ENCODE data around the gene SECTM1.

Gene SECTM1

DNA sequence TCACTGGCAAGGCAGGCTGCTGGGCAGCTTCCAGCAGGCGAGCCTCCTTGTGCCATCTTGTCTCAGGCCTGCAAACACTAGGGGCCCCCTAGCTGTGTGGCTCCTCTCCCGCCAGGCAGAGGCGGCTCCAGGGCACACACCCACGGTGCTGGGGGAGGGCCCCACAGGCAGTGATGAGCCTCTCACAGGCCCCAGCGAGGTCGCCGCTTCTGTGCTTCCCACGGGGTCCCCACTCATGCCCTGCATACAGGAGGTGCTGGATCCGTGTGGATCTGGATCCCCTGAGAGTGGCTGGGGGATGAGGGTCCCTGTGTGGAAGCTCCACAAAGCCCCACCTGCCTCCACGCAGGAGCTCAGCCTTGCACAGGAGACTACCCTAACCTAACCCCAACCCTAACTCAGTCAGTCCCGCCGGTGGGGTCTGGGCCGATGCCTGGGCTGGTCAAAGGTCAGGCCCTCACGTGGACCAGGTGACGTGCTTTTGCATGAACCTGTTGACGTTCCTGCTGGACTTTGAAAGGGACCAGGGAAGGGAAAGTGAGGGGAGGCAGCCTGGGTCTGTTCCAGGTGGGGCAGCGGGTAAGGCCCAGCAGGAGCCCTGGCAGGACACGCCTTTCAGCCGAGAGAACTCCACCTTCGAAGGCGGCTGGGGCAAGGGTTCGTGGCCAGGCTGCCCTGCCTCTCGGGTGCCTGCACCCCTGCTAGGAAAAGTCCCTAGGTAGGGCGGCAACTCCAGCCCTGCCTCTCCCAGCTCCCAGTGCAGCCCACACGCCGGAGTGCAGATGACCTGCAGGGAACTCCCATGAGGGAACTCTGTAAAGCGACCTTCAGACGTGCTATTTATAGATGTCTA, 5.2 kb downstream of the SECTM1 start:
- no peak for DNase-seq (ENCODE audit: low spot score)

DNA sequence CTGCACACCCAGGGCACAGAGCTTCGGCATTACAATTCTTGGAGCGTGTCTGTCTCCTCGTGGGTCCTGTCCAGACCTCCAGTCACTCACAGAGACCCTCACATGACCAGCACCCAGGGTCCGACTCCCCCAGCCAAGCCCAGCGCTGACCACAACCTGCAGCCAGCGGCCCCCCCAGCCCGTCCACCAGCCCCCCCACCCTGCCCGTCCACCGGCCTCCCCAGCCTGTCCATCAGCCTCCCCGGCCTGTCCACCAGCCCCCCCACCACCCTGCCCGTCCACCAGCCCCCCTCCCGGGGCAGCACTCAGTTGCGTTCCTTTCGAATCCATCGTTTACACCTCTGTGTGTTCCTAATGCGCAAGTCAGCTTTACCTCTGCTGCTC, 5.8 kb downstream of the SECTM1 start:
- no peak for DNase-seq (ENCODE audit: low spot score)

DNA sequence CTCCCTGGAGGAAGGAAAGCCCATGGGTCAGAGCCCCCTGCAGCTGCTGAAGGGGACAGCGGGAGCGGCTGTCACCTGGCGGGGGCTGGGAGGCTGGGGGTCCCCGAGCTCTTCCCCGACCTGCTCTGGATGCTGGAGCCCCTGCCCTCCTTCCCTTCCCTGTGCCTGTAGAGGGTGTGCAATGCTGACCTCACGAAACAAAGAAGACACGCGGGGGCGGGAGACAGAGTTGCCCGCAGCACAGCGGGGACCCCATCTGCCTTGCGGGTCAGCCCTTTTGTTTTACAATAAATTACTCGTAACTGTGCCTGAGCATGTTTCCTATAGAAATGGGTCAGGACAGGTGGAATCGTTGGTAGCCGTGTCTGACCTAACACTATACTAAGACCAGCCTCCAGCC, 6.3 kb downstream of the SECTM1 start:
- no peak for DNase-seq (ENCODE audit: low spot score)

DNA sequence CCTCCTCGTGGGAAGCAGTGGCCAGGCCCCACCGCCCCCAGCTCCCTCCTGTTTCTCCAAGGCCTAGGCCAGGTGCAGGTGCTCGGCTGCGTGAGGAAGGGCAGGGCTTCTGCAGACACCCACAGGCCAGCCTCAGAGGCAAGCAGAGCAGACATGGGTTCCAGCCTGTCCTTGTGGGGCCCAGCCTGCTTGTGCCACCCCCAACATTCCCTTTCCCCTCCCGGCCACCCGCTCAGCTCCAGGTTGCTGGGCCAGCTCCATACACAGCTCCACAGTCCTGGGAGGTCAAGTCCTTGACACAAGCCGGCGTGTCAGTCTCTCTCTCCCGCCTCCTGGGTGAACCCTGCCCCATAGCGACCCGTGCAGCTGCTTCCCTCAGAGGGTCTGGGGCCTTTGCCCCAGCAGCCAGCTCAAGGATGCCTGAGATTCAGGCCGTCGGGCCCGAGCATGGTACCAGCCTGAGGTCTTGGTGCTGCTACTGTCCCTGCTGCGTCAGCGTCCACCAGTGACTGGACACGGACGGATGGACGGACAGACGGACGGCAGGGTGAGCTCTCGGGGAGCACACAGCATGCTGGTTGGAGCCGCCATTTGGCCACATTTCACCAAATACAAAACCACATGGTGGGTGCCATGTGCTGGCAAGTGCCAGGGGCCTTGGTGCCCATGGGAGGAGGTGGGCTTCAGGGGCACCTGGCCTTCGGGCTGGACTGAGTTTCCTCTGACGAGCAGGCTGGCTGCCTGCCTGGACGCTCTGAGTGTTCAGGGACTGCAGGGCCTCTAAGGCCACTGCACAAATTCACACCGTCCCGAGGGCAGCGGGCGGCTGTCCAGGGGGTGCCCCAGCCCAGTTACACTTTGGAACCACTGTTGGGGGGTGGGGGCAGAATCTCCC, 8.0 kb downstream of the SECTM1 start:
- DNase-seq (ENCODE audit: low spot score): no peak

DNA sequence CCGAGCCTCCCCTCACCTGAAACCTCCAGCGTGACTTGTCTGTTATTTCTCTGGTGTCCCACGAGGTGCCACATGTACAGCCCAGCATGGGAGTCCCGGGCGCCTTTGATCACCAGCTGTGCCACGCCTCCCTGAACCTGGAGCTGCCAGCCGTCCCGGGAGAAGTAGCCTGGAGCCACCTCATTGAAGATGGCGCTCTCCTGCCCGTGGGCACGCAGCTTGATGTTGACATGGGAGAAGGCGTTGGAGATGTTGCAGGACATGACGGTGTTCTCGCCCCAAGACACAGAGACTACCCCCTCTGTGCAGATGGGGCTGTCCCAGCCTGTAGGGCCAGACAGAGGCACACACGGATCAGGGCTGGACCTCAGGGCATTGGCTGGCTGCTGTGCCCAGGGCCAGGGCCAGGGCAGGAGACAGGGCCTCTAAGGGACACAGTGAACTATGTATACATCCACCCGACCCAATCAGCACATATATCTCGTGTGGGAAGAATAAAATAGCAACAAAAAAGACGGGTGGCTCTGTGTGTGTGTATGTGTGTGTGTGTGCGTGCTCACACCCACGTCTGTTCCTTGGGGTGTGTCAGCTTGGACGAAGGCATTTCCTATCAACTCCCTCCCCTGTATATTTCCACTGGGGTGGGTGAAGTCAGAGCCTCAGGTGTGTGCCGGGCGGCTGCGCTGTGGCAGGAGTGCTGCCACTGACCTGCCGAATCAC, 8.8 kb downstream of the SECTM1 start:
- DNase-seq (ENCODE audit: low spot score): no peak

DNA sequence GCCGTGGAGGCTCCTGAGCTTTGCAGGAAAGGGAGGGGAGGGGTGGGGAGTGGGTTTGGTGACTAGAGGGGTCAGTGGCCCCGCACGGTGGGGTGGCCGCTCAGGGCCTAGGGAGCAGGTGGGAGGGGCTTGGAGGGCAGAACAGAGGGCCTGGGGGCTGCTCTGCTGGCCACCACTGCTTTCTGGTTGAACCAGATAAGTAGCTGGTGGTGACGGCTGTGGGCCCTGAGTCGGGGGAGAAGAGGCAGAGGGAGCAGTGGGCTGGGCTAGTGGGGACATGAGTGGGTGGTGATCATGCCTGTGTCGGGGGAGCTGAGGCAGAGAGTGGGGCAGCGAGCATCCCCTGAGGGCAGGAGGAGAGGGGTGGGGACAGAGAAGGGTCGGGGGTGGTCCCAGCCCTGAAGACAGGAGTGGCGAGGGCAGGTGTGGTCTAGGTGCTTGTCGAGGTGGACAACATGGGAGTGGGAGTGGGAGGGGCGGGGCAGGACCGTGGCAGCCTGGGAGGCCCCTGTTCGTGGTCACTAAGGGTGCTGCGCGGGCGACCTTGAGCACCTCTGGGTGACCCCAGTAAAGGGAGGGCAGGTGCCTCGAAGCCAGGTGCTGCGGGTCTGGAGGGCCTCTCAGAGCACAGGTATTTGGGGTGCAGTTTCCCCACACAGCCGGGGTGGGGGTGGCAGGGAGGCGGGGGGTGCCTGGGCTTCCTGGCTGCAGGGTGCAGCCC, 9.9 kb downstream of the SECTM1 start:
- DNase-seq (ENCODE audit: low spot score): no peak

DNA sequence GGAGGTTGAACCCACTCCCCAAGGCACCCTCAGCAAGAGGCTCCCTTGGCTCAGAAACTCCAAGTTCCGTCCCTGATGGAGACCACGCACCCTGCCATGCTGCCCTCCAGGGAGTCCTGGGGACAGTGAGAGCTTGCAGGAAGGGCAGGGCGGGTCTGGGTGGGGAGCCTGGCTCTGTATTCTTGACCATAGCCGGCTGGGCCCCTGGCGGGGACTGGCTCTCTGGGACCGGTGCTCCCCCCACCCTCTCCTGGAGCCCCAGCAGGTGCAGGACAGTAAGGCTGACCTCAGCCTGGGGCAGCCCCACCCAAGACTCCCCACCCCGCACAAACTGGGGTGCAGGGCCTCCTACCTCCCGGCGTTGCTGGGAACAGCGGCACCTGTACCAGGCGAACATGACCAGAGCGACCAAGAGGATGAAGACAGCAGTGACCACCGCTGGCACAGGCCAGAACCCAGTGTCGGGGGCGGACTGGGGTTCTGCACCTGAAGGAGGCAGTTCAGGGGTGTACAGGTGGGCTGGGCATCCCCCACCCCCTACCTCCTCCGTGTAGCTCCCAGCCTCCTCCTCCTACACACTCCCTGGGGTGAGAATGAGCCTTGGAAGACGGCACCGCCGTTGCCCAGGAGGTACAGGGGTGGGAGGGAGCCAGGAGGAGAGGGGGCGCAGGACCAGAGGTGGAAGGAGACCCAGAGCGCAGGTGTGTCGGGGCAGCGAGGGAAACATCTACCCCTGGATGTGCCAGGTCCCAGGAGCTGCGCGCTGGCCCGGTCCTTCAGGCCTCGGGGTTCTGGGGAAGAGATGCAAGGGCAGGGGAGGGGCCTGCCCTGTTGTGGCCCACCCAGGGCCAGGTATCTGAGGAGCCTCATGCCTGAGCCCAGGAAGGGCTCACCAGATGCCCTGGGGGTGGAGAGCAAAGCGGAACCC, 10.8 kb downstream of the SECTM1 start:
- DNase-seq (ENCODE audit: low spot score): no peak

DNA sequence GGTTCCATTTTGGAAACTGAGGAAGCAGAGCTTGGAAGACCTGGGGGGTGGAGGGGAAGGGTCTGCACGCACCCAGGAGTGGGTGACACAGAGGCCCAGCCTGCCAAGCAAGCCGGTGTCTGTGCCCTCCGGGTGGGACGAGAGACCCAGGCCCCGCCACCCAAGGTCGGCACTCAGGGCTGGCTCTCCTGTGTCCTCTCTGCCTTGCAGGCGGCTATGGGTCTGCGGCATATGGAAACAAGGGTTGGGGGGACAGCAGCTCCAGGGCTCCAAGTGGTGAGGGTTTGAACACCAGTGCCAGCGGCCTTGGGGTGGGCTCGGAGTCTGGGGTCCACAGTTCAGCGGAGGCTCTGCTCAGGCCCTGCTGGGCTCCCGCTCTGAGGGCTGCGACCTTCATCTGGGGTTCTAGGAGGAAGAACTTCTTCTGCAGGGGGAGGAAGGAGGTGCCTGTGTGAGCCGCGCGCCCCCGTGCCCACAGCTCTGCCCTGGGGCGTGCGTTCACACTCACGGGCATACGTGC, 11.6 kb downstream of the SECTM1 start:
- no peak for DNase-seq (ENCODE audit: low spot score)

DNA sequence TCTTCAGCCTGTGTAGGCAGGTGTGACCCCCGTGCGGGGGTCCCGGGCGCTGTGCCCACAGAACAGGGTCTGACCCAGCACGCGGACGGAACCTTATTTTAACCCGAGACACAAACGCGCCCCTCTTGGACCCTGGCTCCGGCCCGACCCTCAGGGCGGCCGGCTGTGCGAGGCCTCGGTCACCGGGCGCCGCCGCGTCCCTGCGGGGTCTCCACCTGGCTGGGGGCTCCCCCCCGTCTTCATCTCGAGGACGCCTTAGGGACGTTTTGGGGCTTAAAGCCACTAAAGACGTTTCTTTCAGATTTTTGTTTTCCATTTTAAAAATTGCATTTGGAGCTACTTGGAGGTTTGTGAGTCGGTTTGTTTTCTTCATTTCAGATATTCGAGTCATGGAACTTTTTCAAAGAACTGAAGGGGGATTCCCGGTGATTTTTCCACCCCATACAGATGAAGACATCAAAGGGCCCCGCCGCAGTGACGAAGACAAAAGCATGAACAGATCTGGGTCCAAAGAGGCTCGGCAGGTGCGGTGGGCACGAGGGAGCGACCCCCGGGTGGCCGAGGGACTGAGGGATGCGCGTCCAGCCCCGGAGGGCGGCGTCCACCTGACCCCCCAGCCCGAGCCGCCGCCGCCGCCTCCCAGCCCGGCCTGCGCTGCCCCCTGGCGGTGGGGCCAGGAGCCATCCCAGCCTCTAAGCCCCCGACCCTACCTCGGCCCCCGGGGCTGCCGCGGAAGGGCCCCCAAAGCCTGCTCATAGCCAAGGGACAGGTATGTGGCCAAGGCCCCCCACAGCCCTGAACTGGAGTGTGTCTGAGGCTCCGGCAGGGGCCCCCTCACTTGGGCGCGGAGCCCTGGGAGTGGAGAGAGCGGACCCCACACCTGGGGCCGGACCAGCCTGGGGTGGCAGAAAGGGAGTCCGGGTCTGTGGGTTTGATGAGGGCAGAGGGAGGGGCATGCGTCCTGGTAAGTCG, 12.3 kb downstream of the SECTM1 start:
- DNase-seq (ENCODE audit: low spot score): no peak

DNA sequence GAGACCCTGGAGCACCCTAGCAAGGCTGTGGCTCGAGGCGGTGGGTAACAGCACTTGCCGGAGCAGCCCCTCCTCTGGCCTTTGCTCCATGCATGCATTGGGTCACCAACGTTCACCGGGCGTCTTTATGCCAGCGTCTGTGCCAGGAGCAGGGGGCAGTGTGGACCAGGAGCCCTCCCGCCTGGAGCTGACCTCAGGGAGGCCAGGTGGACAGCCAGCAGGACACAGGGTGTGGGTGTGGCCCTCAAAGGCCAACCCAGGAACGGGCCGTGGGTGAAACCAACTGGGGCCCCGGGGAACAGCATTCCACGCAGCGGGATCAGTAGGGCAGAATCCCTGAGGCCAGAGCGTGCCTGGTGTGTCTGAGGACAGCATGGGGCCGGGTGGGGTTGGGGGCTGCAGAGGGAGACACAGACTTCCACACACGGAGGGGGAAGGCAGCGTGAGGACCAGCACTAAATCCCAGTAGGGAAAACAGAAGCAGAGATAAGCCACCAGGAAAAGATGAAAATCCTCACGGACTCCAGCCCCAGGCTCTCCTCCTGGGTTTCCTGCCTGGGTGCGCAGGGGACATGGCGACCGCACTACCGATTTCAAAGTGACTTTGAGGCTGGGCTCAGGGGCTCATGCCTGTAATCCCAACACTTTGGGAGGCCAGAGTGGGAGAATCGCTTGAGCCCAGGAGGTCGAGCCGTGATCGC, 13.3 kb downstream of the SECTM1 start:
- no peak for DNase-seq (ENCODE audit: low spot score)

DNA sequence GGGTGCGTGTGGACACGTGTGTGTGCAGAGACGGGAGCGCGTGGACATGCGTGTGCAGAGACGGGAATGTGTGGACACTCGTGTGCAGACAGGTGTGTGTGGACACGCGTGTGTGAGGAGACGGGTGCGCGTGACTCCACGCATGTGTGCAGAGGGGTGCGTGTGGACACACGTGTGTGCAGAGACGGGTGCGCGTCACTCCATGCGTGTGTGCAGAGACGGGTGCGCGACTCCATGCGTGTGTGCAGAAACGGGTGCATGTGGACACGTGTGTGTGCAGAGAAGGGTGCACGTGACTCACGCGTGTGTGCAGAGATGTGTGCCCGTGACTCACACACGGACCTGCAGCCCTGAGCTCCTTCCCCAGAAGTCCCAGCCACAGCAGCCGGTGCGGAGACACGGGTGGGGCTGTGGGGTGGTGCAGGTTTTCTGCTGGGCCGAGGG, 13.9 kb downstream of the SECTM1 start:
- DNase-seq (ENCODE audit: low spot score): no peak

DNA sequence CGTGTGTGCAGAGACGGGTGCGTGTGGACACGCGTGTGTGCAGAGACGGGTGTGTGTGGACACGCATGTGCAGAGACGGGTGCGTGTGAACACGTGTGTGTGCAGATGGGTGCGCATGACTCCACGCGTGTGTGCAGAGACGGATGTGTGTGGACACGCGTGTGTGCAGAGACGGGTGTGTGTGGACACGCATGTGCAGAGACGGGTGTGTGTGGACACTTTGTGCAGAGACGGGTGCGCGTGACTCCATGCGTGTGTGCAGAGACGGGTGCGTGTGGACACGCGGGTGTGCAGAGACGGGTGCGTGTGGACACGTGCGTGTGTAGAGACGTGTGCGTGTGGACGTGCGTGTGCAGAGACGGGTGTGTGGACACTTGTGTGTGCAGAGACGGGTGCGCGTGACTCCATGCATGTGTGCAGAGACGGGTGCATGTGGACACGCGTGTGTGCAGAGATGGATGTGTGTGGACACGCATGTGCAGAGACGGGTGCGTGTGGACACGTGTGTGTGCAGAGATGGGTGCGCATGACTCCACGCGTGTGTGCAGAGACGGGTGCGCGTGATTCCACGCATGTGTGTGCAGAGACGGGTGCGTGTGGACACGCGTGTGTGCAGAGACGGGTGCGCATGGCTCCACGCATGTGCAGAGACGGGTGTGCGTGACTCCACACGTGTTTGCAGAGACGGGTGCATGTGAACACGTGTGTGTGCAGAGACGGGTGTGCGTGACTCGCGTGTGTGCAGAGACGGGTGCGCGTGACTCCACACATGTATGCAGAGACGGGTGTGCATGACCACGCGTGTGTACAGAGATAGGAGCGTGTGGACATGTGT, 14.6 kb downstream of the SECTM1 start:
- DNase-seq (ENCODE audit: low spot score): no peak

DNA sequence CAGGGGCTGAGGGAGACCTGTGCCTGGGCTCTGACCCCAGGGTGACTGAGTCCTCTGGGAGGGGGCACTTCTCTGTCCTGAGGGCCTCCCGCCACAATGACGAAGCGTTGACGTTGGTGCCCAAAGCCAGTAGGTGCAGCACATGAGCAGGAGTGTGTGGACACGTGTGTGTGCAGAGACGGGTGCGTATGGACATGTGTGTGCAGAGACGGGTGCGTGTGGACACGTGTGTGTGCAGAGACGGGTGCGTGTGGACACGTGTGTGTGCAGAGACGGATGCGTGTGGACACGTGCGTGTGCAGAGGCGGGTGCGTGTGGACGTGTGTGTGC, 15.4 kb downstream of the SECTM1 start:
- DNase-seq (ENCODE audit: low spot score): no peak

DNA sequence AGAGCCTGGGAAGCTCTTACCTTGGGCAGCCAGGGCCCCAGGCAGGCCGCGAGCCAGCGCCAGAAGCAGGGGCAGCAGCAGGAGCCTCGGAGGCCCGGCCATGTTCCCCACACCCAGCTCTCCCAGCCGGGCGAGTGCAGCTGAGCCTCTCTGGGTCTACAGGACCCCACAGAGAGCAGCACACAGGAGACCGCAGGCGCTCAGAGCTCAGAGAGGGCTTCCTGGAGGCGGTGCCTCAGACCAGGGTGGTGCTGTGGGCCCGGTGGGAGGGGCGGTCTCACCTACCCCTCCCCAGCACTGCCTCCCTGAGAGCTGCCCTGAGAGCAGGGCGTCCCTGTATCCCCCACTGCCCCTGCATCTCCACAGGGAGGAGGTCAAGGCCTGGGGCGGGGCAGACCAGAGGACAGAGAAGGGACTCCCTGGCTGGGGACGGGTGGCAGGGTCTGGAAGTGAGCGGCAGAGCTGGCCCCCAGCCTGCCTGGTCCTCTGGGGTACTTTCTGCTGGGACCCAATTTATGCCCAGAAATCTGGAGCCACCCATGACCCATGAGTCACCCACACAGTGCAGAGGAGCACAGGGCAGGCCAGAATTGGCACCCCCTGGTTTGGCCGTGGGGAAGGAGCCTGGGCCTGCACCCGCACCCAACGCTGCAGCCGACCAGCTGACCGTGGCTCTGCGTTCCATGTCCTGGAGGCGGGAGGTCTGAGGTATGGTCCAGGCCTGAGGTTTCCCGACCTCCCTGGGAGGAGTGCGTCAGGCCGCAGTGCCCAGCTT, 16.0 kb downstream of the SECTM1 start, which contains the start of gene CD7:
TSS of gene CD7 (minus strand) at position 215 of the 775 bp plus-strand sequence. CDS start at position 102, 113 bp downstream.
- no peak for DNase-seq (ENCODE audit: low spot score)

DNA sequence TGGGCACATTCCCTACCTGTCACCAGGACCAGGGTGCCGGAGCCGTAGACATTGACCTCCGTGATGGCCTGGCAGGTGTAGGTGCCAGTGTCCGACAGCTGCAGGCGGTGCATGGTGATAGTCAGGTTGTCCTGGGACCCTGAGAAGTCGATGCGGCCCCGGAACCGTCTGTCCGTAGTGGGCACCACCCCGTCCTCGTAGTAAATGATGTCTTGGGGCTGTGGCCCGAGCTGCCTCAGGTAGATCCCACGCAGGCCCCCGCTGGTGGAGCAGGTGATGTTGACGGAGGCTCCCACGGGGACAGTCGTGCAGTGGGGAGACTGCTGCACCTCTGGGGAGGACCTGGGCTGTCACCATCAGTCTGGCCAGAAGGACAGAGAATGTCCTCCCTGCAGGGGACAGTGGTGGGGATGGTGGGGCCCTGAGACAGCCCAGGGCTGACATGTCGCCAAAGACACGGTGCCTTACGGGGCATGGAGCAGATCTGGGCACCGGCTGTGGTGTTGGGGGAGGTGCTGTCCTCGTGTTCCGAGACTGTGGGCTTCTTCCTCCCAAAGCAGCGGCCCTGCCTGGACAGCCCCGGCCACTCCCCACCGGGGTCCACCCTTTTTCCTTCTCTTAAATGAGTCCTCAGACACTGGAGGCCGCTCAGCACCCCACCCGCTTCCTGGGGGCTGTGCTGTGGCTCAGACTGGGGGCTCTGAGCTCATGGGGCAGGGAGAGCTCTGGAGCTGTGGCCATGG, 16.7 kb downstream of the SECTM1 start:
- no peak for DNase-seq (ENCODE audit: low spot score)

DNA sequence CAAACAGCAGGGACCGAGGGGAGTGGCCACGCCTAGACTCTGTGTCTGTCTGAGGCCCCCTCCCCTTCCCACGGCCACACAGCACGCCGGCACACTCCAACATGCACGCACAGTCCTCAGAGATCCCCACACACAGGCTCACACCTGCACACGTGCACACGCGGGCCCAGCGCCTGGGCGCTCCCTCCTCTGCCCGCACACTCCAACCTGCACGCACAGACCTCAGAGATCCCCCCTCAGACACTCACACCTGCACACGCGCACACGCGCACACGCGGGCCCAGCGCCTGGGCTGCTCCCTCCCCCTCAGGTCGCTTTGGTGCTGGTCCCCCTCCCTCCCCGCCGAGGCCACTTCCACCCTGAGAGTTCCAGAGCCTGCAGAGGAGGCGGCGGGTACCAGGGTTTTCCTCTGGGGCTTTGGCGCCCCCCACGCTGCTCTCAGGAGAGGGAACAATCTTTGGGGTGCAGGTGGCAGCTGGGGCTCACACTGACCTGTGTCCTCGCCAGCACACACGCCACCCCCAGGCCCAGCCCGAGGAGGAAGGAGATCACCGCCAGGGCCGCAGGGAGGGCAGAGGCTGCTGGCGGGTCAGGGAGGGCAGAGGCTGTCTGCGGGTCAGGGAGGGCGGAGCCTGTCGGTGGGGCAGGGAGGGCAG, 17.7 kb downstream of the SECTM1 start:
- DNase-seq (ENCODE audit: low spot score): no peak

Measured in COLO829 (cell line).